NB4 (cell line): ENCODE measurements around the gene ZBTB1.

Source experiments
- MYC ChIP-seq: IDR thresholded peaks from 2 replicates; pipeline ENCODE4 v1.6.1; 2011; ENCODE audit warnings: low read depth, low read length
- POLR2A ChIP-seq: IDR thresholded peaks from 2 replicates; pipeline ENCODE4 v1.6.1; 2011; ENCODE audit warnings: mild to moderate bottlenecking; ENCODE audit not compliant: insufficient read length; ENCODE audit errors: extremely low read depth
- TF ChIP-seq, protein P1 (sequence below): IDR thresholded peaks from one replicate; pipeline ENCODE4 v1.5.1; 2012; ENCODE audit warnings: low read depth, low read length
- TF ChIP-seq, protein P2 (sequence below): IDR thresholded peaks from 2 replicates; pipeline ENCODE4 v1.6.1; 2011; ENCODE audit warnings: low read depth, low read length

DNA sequence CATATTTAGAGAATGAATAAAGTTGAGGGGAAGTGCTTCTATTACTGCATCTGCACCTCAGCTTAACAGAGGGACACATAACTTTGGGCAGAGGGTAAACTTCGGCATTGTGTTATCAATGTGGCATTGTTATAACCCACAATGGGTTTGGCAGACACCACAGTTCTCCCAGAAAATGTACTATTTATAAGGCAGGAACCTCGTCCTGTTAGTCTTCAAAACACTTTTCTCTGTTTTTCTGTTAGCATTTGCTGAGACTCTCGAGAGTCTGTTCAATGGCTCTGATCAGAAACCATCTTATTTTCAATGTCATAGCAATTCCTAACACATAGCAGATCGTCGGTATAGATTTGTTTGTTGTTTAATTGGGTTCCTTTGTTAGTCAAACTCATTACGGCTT is 59.1 kb downstream of the ZBTB1 start:
- TF ChIP-seq POLR2A (no peak), MYC (no peak)
- TF ChIP-seq, protein P1, sequence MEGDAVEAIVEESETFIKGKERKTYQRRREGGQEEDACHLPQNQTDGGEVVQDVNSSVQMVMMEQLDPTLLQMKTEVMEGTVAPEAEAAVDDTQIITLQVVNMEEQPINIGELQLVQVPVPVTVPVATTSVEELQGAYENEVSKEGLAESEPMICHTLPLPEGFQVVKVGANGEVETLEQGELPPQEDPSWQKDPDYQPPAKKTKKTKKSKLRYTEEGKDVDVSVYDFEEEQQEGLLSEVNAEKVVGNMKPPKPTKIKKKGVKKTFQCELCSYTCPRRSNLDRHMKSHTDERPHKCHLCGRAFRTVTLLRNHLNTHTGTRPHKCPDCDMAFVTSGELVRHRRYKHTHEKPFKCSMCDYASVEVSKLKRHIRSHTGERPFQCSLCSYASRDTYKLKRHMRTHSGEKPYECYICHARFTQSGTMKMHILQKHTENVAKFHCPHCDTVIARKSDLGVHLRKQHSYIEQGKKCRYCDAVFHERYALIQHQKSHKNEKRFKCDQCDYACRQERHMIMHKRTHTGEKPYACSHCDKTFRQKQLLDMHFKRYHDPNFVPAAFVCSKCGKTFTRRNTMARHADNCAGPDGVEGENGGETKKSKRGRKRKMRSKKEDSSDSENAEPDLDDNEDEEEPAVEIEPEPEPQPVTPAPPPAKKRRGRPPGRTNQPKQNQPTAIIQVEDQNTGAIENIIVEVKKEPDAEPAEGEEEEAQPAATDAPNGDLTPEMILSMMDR = no peak
- TF ChIP-seq, protein P2, sequence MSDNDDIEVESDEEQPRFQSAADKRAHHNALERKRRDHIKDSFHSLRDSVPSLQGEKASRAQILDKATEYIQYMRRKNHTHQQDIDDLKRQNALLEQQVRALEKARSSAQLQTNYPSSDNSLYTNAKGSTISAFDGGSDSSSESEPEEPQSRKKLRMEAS = no peak
